Measurements from ENCODE around the gene PWWP2B. TPM values are rescaled to one million over a fixed set of nuclear protein-coding genes. Genes with fewer than 3 reads are reported as not detected.

The PWWP2B gene
- total RNA-seq, 1 donor from 2014 or later: 24.4 TPM

DNA sequence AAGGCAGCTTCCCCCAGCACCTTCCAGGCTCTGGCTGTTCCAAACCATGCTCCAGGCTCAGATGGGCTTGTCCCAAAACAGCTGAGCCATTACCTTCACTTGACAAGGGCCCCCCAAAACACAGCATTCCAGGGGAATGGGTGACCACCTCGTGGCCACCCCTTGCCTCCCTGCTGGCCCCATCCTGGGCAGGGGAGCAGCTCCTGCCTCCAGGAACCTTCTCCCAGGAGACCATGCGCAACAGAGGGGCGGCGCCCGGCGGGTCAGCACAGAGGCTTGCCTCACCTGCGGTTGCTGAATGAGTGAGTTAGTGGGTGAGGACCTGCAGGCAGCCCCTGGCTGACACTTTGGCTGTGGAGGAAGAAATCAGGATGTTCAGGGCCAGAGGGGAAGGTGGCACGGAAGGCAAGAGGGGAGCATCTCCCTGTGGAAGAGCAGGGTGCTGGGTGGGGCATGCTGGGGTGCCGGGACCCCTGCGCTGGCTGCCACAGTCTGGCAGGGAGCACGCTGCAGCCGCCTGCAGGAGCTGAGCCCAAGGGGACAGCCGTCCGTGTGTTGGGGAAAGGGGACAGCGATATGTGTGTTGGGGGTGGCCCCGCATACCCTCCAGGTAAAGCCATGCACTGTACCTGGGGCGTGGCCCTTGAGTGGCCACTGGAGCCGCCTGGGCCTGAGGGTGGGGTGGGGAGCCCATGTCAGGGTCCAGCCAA lies 54.7 kb downstream of the PWWP2B start:
- DNase-seq (ENCODE audit: low spot score in 2 of 2): no peak
- Histone ChIP-seq H3K27ac (no peak overlapping the region), H3K36me3 (no peaks in the 10 kb centered on the region), H3K27me3 (no peaks in the 10 kb centered on the region), H3K9me3 (no peaks in the 10 kb centered on the region), H3K4me1 (peaks cover 0 to 12% of the 10 kb centered on the region in 2 donors), H3K4me3 (no peak overlapping the region)
- TF ChIP-seq, protein P1, sequence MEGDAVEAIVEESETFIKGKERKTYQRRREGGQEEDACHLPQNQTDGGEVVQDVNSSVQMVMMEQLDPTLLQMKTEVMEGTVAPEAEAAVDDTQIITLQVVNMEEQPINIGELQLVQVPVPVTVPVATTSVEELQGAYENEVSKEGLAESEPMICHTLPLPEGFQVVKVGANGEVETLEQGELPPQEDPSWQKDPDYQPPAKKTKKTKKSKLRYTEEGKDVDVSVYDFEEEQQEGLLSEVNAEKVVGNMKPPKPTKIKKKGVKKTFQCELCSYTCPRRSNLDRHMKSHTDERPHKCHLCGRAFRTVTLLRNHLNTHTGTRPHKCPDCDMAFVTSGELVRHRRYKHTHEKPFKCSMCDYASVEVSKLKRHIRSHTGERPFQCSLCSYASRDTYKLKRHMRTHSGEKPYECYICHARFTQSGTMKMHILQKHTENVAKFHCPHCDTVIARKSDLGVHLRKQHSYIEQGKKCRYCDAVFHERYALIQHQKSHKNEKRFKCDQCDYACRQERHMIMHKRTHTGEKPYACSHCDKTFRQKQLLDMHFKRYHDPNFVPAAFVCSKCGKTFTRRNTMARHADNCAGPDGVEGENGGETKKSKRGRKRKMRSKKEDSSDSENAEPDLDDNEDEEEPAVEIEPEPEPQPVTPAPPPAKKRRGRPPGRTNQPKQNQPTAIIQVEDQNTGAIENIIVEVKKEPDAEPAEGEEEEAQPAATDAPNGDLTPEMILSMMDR (IDR thresholded peaks at IDR 0.05): no peak
- intact Hi-C loops (cut with DNase I): loop anchor here (2.0 to 10.0 kb wide), 3 partner anchors 31 to 307 kb away; partner anchors contain the start of gene PWWP2B

DNA sequence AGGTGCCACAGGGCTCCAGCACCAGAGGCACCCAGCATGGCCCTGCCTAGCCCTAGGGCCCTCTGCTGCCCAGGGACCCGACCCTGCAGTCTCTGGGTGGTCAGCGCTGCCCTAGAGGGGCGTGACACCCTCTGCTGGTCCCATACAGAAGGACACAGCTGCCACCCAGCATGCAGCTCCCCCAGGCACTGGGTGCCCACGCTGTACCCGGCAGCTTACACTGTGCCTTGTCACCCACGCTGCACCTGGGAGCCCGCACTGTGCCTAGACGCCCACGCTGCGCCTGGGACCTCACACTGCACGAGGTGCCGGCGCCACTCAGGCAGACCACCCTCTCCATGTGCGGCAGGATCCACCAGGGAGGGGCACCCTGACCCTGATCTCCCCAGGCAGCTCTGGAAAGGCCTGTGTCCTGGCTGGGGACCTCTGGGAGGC lies 55.2 kb downstream of the PWWP2B start:
- intact Hi-C loops (cut with DNase I): loop anchor here (2.0 to 10.0 kb wide), 3 partner anchors 31 to 307 kb away; partner anchors contain the start of gene PWWP2B
- Histone ChIP-seq H3K27ac (no peak overlapping the region), H3K4me3 (no peak overlapping the region), H3K9me3 (no peaks in the 10 kb centered on the region), H3K27me3 (no peaks in the 10 kb centered on the region), H3K4me1 (peaks cover 0 to 12% of the 10 kb centered on the region in 2 donors), H3K36me3 (no peaks in the 10 kb centered on the region)
- DNase-seq (ENCODE audit: low spot score in 2 of 2): no peak
- TF ChIP-seq, protein P1 (IDR thresholded peaks at IDR 0.05): peak in 1 of 3 experiments; percentile 26

DNA sequence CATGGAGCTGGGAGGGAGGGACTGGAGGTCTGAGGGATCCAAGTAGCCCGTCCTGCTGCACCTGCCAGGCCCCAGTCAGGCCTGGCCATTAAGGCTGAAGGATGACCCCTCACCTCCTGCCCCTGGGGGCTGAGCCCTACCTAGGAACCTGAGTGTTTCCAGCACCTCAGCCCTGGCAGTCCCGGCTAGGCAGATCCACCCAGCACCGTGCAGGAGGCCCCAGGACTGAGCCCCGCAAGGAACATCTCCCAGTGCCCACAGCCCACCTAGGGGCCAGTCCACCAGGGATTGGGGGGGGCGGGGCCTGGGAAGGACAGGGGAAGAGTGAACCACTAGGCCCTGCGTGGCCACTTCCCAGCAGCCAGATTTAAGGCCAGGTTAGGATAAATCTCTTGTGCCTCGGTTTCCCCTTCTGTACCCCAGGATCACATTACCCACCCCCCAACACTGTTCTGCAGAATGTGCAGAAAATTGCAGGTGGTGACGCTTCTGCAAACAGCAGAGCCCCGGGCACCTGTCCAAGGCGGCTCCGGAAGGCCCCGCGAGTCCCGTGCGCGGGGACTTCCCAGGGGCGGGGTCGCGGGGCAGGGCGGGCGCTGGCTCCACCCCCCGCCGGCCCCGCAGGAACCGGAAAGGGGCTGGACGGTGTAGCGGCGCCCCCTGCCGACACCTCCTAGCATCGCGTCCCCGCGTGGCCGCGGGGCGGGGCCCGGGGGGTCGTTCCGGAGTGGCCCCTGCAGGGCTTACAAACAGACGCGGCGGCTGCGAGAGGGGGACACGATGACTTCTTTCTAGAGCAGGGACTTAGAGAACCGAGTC lies 55.9 kb downstream of the PWWP2B start:
- H3K4me1 ChIP-seq: peaks cover 0 to 12% of the 10 kb centered on the region in 2 donors
- no peak overlapping the region for H3K27ac ChIP-seq
- peak in 1 of 2 donors; percentile 88 for DNase-seq (ENCODE audit: low spot score in 2 of 2)
- no peaks in the 10 kb centered on the region for H3K36me3 ChIP-seq
- no peaks in the 10 kb centered on the region for H3K27me3 ChIP-seq
- intact Hi-C loops (cut with DNase I): loop anchor here (1.0 to 10.0 kb wide), 5 partner anchors 32 to 308 kb away; partner anchors contain the start of gene PWWP2B
- H3K9me3 ChIP-seq: no peaks in the 10 kb centered on the region
- H3K4me3 ChIP-seq: peak overlapping the region in 1 of 2 donors; percentile 12
- TF ChIP-seq, protein P1 (IDR thresholded peaks at IDR 0.05): peak; percentile 89 to 98 (median 97)

DNA sequence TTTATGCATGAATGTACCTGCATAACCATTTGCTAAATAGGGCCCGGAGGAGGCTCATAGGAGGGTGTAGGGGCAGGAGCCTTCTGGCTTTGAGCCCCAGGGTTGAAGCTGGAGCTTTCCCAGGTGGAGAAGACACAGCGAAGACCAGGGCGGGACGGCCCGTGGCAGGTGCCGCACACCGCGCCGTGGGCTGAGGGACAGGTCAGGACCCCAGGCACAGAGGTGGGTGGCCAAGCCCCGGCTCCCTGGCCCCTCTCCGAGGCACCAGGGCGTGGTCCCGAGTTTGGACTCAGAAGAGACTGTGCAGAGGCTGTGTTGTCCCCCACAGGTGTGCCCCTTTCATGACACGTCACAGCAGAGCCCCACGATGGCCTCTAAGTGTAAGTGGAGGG lies 56.5 kb downstream of the PWWP2B start:
- H3K27ac ChIP-seq: no peak overlapping the region

More for the DNA sequence above, 56.5 kb downstream of the PWWP2B start:
- Histone ChIP-seq H3K27me3 (no peaks in the 10 kb centered on the region), H3K36me3 (no peaks in the 10 kb centered on the region), H3K9me3 (no peaks in the 10 kb centered on the region), H3K4me3 (peak overlapping the region in 1 of 2 donors; percentile 12), H3K4me1 (peaks cover 0 to 12% of the 10 kb centered on the region in 2 donors)
- TF ChIP-seq, protein P1 (IDR thresholded peaks at IDR 0.05): no peak
- intact Hi-C loops (cut with DNase I): loop anchor here (1.0 to 10.0 kb wide), 5 partner anchors 33 to 309 kb away; partner anchors contain the start of gene PWWP2B
- DNase-seq (ENCODE audit: low spot score in 2 of 2): no peak

Data from ascending aorta (tissue), 2 donors.